Gastrocnemius medialis (tissue), 4 donors: ENCODE measurements around the gene C5orf47.
A peak's percentile ranks its signal among the peaks of the same experiment; 100 is the strongest.

Experiments
- POLR2A ChIP-seq, 2 donors: fragments of 450-650 bp; IDR thresholded peaks; one replicate each; pipeline ENCODE4 v1.6.1; 2017; ENCODE audit warnings: antibody characterized with exemption in 2 of 2, mild to moderate bottlenecking in 2 of 2, moderate library complexity in 2 of 2
- TF ChIP-seq, protein P1 (sequence below), 5 experiments: fragments of 450-650 bp in 3 of 5; fragments of 200-600 bp in 2 of 5; sonication (generic) in 2 of 5; IDR thresholded peaks in 4 of 5; conservative IDR thresholded peaks in 1 of 5; 1 replicate in 4 of 5; 2 replicates in 1 of 5; pipeline ENCODE4 v1.5.1; 2016 to 2019; ENCODE audit warnings: antibody characterized with exemption in 5 of 5, mild to moderate bottlenecking in 3 of 5, moderate library complexity in 3 of 5

DNA sequence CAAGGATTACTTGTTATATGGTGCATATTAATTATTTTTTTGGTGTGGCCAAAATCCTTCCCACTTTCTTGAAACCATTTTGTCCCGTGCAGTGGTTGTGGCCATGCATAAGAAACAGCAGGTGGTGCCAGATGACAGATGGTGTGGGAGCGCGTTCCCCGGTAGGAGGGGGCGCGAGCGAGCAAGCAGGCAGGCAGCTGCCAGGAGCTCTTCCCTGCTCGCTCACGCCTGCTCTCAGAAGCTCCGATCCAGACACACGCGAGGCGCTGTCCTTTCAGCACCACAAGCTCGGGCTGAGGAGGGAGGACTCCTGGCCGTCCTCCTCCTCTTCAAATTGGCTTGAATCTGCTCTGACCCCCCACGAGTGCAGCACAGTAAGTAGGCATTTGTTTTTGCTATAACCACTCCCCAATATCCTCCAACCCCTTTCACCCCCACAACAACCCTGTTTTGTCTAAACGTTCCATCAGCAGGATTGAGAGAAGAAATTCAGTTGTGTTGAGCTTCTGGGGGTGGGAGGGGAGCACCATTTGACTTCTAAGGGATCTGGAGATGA lies 56.6 kb downstream of the C5orf47 start, which contains the start of gene NSG2:
- TF ChIP-seq, protein P1, sequence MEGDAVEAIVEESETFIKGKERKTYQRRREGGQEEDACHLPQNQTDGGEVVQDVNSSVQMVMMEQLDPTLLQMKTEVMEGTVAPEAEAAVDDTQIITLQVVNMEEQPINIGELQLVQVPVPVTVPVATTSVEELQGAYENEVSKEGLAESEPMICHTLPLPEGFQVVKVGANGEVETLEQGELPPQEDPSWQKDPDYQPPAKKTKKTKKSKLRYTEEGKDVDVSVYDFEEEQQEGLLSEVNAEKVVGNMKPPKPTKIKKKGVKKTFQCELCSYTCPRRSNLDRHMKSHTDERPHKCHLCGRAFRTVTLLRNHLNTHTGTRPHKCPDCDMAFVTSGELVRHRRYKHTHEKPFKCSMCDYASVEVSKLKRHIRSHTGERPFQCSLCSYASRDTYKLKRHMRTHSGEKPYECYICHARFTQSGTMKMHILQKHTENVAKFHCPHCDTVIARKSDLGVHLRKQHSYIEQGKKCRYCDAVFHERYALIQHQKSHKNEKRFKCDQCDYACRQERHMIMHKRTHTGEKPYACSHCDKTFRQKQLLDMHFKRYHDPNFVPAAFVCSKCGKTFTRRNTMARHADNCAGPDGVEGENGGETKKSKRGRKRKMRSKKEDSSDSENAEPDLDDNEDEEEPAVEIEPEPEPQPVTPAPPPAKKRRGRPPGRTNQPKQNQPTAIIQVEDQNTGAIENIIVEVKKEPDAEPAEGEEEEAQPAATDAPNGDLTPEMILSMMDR (IDR thresholded peaks at IDR 0.05 in 4 of 5, conservative IDR thresholded peaks at IDR 0.05 in 1 of 5) = peak in 3 of 5 experiments; percentile 34 to 46 (median 35)
- TF ChIP-seq POLR2A (IDR thresholded peaks at IDR 0.05) = no peak
